ENCODE data around the gene TXNDC11.
A peak's percentile ranks its signal among the peaks of the same experiment; 100 is the strongest.

Gene TXNDC11

DNA sequence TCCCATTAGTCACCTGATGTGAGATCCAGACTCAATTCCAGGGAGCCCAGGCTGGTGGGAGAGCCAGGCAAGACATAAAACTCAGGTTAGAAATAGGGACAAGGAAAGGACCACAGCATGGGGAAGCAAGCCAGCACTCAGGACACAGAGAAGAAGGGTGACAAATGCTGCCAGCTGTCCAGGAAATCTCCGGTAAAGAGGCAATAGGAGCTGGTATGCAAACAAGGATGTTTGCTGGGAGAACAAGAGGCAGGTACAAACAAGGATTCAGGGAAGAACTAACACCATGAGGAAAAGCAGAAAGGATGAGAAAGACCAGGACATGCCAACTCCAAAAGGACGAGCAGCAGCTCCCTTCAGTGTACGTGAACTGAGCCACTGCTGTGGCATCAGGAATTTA is 10.2 kb upstream of the TXNDC11 start:
- DNase-seq, result no peak

- DNase-seq, result no peak
Measured at GRCh38 chr16:11750056-11750455, 7.4 kb upstream of the TXNDC11 start.

DNA sequence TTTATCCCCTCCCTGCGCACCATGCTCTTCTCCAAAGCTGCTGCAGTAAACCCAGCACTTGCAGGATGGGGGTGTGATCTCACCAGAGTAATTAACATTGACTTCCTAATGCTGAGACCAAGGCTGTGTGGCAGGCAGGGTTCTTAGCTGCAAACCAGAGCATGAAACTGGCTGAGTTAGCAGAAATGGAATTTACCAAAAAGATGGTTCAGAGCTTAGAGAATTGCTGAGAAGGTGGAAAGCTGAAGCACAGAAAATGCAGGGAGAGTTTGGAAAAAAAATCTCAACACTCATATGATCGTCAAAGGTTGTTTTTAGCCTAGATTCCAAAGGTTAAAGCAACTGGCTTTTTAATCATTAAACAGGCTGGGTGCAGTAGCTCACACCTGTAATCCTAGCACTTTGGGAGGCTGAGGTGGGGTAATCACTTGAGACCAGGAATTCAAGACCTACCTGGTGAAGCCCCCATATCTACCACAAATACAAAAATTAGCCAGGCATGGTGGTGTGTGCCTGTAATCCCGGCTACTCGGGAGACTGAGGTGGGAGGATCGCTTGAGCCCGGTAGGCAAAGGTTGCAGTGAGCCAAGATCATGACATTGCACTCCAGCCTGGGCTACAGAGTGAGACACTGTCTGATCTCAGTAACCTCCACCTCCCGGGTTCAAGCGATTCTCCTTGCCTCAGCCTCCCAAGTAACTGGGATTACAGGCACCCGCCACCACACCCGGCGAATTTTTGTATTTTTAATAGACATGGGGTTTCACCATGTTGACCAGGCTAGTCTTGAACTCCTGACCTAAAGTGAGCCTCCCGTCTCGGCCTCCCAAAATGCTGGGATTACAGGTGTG is 6.0 kb upstream of the TXNDC11 start:
- DNase-seq, result no peak

- DNase-seq, result no peak
Measured at GRCh38 chr16:11747949-11748403, 5.3 kb upstream of the TXNDC11 start.

DNA sequence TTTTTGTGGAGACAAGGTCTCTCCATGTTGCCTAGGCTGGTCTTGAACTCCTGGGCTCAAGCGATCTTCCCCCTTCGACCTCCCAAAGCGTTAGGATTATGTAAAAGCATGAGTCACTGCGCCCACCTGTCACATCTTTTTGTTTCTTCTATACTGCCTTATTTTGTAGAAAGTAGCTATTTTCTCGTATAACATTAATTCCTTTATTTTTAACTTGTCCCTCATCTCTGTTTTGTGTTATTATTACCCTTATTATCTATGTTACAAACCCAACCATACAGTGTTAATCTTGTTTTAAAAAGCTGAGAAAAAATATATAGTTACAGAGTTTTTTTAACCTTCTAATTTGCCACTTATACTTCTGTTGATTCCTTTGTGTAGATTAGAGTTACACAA is 1.4 kb upstream of the TXNDC11 start:
- no peak for DNase-seq

GRCh38 chr16:11743308-11744074 is 834 bp upstream of the TXNDC11 start:
- peak in 4 of 5 donors; percentile 8 to 53 (median 14) for DNase-seq

DNA sequence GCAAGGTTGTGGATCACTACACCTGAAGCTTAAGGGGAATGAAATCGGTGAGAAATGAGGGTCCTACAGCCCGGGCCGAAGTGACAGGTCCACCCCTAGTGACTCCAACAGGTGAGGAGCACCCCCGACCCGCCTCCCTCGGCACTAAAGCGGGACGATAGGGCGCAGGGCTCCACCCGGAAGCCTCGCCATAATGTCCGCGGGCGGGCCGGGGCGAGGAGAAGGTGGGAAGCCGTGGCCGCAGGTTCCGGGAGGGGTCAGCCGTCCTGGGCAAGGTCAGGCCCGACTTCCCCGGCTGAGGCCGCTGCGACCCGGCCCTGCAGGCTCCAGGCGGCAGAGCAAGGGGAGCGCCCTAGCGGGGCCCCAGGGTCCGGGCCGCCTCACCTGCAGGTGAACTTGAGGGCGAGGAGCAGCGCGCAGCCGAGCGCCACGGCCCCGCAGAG is 543 bp downstream of the TXNDC11 start:
- peak in 4 of 5 donors; percentile 30 to 49 (median 34) for DNase-seq

- DNase-seq, result no peak
Measured at GRCh38 chr16:11740567-11740966, 2.1 kb downstream of the TXNDC11 start.

DNA sequence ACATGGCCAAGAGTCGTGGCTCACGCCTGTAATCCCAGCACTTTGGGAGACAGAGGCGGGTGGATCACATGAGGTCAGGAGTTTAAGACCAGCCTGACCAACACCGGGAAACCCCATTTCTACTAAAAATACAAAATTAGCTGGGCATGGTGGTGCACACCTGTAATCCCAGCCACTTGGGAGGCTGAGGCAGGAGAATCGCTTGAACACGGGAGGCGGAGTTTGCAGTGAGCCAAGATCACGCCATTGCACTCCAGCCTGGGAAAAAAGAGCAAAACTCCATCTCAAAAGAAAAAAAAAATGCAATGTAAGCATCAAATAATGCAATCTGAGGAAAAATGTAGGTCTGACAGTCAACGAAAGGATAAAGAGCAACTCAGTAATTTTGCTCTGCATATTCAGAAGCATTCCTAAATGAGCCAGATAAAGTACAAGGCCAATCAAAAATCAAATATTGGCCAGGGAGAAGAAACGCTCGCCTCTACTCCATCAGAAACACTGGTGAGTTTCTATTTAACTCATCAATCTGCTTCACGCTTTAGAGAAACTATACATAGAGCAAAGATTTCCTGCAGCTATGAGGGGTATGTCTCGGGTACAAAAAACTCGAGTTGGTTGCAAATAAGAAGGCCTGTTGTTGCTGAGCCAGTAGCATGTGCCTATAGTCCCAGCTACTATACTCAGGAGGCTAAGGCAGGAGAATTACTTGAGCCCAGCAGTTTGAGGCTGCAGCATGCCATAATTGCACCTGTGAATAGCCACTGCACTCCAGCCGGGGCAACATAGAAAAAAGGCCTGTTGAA is 3.7 kb downstream of the TXNDC11 start:
- peak in 1 of 5 donors; percentile 64 for DNase-seq

DNA sequence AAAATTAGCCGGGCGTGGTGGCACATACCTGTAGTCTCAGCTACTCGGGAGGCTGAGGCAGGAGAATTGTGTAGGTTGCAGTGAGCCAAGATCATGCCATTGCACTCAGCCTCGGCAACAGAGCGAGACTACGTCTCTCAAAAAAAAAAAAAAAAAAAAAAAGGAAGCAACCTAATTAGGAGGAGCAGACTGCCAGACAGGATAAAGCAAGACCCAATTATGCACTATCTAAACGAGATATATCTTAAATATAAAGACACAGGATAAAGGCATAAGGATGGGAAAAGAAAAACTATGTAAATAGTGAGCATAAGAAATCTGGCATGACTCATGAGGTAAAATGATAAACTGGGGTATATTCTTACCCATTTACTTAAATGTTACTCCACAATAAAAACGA is 4.9 kb downstream of the TXNDC11 start:
- DNase-seq, result no peak

DNA sequence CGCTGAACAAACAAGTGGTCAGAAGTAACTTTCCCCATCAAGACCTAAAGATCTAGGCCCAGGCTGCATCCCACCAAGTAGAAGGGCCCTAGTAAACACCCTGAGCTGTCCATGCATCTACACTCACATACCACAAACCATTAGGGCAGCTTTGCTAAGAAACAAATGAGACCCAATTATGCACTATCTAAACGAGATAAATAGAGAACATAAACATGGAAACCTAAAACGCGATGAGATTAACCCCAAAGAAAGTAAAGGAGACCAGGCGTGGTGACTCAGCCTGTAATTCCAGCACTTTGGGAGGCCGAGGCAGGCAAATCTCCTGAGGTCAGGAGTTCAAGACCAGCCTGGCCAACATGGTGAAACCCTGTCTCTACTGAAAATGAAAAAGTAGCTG is 5.8 kb downstream of the TXNDC11 start:
- DNase-seq, result no peak

DNA sequence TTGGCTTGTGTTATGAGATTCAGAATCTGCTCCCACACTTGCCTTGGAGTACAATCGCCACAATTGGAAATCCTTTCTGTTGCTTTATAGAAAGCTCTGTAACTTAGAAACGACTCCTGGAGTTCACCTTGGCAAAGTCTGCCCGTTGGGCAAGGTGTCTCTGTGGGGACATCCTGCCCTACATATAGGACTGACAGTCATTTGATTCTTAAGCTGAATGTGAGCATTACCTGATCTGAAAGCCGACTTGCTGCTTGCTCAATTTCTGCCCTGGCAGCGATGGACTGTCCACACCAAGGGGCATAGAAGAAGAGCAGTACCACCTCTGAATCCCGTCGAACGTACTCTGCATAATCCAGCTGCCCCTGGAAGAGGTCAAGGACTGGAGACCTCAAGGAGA is 6.9 kb downstream of the TXNDC11 start:
- no peak for DNase-seq

DNA sequence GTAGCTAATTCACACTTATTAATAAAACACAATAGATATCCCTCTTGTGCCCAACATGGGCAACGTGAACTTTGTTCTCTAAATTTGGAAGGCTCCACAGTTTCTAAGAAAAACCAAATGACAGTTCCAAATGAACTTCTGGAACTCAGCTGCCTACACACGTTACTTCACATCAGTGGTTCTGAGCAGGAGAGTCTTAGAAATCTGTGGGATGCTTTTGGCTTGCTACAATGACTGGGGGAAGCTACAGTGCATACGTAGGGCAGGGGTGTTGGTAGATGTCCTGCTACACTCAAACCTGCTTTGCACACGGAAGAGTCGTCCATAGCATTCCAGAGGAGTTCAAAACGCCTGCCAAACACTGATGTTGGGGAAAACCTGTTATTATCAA is 8.0 kb downstream of the TXNDC11 start:
- no peak for DNase-seq

GRCh38 chr16:11734025-11734652 is 8.5 kb downstream of the TXNDC11 start:
- peak in 1 of 5 donors; percentile 33 for DNase-seq

- DNase-seq, result no peak
Measured at GRCh38 chr16:11731222-11731621, 11.4 kb downstream of the TXNDC11 start.

GRCh38 chr16:11729787-11730186 is 12.9 kb downstream of the TXNDC11 start:
- DNase-seq, result no peak

DNA sequence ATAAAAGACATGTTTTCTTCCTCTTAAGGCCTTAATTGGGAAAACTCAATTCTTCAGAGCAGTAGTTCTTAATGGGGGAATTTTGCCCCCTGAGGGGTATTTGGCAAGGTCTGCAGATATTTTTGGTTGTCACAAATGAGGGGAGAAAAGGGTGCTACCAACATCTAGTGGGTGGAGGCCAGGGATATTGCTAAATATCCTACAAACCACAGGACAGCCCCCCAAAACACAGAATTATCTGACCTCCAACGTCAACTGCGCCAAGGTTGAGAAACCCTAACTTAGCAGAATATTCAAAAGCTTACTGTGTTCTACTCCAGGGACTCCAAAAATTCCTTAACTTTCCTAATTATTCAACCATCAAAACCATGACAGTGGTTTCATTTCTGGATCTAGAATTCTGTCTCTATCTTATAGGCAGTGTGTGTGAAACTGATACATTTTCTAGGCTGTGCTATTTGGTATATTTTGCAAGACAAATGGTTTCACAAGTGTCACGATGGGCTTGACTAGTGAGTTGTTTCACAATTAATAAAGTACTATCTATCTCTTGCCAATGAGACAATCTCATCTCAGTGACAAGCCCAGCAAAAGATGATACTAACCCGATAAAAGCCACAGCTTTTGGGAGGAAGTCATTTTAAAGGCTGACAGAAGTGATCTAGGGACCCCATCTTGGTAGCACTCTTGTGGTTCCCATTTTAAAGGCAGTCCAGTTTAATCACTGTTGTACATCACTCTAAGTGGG is 14.7 kb downstream of the TXNDC11 start:
- DNase-seq, result peak in 1 of 5 donors; percentile 60

- no peak for DNase-seq
Measured at GRCh38 chr16:11726008-11726407, 16.6 kb downstream of the TXNDC11 start.

DNA sequence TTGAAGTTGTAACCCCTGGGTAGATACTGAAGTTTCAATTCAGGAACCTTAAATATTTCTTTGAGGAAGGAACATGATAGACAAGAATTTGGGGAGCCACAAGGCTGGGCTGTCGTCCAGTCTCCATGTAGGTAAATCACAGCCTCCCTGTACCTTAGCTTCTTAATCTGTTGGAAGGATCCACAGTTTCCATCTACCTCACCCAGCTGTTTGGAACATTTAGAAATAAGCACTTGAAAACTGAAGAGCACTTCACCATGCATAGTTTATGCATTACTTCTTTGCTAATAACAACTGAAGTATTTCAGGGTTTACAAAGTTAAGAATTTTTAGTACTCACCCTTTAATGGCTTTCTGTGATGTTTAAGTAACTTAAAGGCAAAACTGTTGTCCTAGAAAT is 17.2 kb downstream of the TXNDC11 start:
- DNase-seq, result no peak

GRCh38 chr16:11722468-11722808 is 20.2 kb downstream of the TXNDC11 start:
- DNase-seq, result no peak

DNA sequence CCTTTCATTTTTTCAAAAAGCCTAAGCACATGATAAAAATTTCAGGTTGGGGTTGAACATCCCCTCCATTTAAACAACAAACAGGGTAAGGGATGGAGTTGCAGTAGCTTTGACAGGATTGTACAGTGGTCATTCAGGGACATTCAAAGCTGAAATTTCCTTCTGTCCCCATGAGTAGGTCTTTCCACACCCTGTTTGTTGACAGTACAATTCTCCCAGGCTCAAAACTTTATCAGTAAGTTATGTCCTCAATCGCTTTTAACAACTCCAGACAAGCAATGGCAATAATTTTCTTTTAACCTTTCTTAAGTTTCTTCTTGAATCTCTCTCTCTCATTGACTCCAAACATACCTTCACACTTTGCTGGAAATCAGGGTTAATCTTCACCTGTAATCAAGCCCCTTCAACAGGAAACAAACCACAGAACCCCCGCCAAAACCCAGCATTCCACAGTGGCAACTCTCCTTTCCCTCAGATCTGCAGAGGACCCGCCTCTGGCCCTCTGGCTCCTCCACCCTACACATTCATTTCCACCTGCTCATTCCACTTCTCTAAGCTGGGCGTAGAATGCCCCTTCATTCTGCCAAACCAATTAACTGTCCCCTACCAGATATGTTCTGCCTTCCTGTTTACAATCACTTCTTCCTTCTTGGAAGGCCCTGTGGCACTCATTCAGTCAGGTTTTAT is 20.7 kb downstream of the TXNDC11 start:
- DNase-seq, result no peak
